NCI-H2196 treated with DMSO at 0.1 percent for 48 hours (cell line): ENCODE measurements around the gene VIPR2.

Experiments
- DNase-seq: peaks from one replicate; lab custom pipeline; 2025; ENCODE audit not compliant: unreplicated experiment; lab: John Stamatoyannopoulos, UW

VIPR2 gene

GRCh38 chr7:159047536-159047935 is 97.1 kb downstream of the VIPR2 start:
- no peak for DNase-seq

- no peak for DNase-seq
Measured at GRCh38 chr7:159046300-159046699, 98.4 kb downstream of the VIPR2 start.

GRCh38 chr7:159045839-159046238 is 98.8 kb downstream of the VIPR2 start:
- no peak for DNase-seq

- DNase-seq = no peak
Measured at GRCh38 chr7:159042581-159043101, 102.0 kb downstream of the VIPR2 start.

- no peak for DNase-seq
Measured at GRCh38 chr7:159042103-159042502, 102.6 kb downstream of the VIPR2 start.

GRCh38 chr7:159040912-159041711 is 103.6 kb downstream of the VIPR2 start:
- no peak for DNase-seq

- DNase-seq = no peak
Measured at GRCh38 chr7:159040146-159040545, 104.5 kb downstream of the VIPR2 start.

GRCh38 chr7:159039716-159040115 is 105.0 kb downstream of the VIPR2 start:
- no peak for DNase-seq

- no peak for DNase-seq
Measured at GRCh38 chr7:159038066-159038465, 106.6 kb downstream of the VIPR2 start.

GRCh38 chr7:159036916-159037605 is 107.6 kb downstream of the VIPR2 start:
- no peak for DNase-seq

GRCh38 chr7:159035571-159036073 is 109.0 kb downstream of the VIPR2 start:
- DNase-seq = no peak

GRCh38 chr7:159034988-159035387 is 109.7 kb downstream of the VIPR2 start:
- no peak for DNase-seq

- no peak for DNase-seq
Measured at GRCh38 chr7:159034394-159034793, 110.3 kb downstream of the VIPR2 start.

GRCh38 chr7:159033956-159034355 is 110.7 kb downstream of the VIPR2 start:
- DNase-seq = no peak

GRCh38 chr7:159033473-159033825 is 111.2 kb downstream of the VIPR2 start:
- DNase-seq = no peak

GRCh38 chr7:159032753-159033472 is 111.8 kb downstream of the VIPR2 start:
- DNase-seq = no peak

- DNase-seq = no peak
Measured at GRCh38 chr7:159032322-159032721, 112.3 kb downstream of the VIPR2 start.

GRCh38 chr7:159031750-159032149 is 112.9 kb downstream of the VIPR2 start:
- no peak for DNase-seq

GRCh38 chr7:159031135-159031701 is 113.4 kb downstream of the VIPR2 start:
- no peak for DNase-seq

- DNase-seq = no peak
Measured at GRCh38 chr7:159030490-159031134, 114.1 kb downstream of the VIPR2 start.
